Endothelial cell of umbilical vein (primary cell): ENCODE results near the gene ST6GALNAC3. TPM values are rescaled to one million over a fixed set of nuclear protein-coding genes. Genes with fewer than 3 reads are reported as not detected.

Experiments
- BruUV-seq: library from RNA; stranded (reverse); fragments of 400-500 nt; replicated peaks from 2 replicates; lab custom pipeline; 2021; lab: Mats Ljungman, UMichigan
- CTCF ChIA-PET: fragments of 300-600, 350-600 bp; sonication (Branson Sonifier 250); formaldehyde crosslinking; loops from one replicate; lab custom pipeline; 2021; ENCODE audit warnings: antibody characterized with exemption, inconsistent platforms; lab: Charles Lee
- POLR2A ChIA-PET: fragments of 300-600, 350-600 bp; sonication (Branson Sonifier 250); formaldehyde crosslinking; loops from one replicate; lab custom pipeline; 2021; ENCODE audit warnings: antibody characterized with exemption, inconsistent platforms; lab: Charles Lee
- DNase-seq: peaks from one replicate; pipeline ENCODE4 v3.0.0-alpha.2; 2011; ENCODE audit warnings: low read depth, low spot score
- FAIRE-seq: peaks from 2 replicates; lab custom pipeline; 2011; peaks lifted over from hg19 to GRCh38; lab: Jason Lieb, UNC
- H2AFZ ChIP-seq: 2 replicates; pipeline ENCODE4 v1.6.0; 2012; ENCODE audit warnings: low read depth, low read length, control low read depth, inconsistent platforms
- H3K27ac ChIP-seq: 2 replicates; pipeline ENCODE4 v1.5.1; 2011; ENCODE audit warnings: low read depth, mild to moderate bottlenecking, control low read depth, low read length, moderate library complexity; ENCODE audit not compliant: insufficient read depth
- H3K27me3 ChIP-seq, 2 experiments: 2 replicates each; pipeline versions ENCODE4 v1.6.0 to v1.6.1; 2011; ENCODE audit warnings: low read length in 2 of 2, mixed read lengths in 1 of 2; ENCODE audit not compliant: control insufficient read depth in 2 of 2, insufficient read depth in 2 of 2
- H3K36me3 ChIP-seq, 2 experiments: 2 replicates in 1 of 2; 3 replicates in 1 of 2; pipeline ENCODE4 v1.5.1; 2011; ENCODE audit warnings: low read length in 2 of 2, mild to moderate bottlenecking in 1 of 2, moderate library complexity in 1 of 2; ENCODE audit not compliant: control insufficient read depth in 2 of 2, insufficient read depth in 2 of 2; ENCODE audit errors: extremely low read depth in 1 of 2
- H3K4me1 ChIP-seq: 3 replicates; pipeline ENCODE4 v1.5.1; 2011; ENCODE audit warnings: mild to moderate bottlenecking, low read length; ENCODE audit not compliant: control insufficient read depth, insufficient read depth; ENCODE audit errors: extremely low read depth
- H3K4me2 ChIP-seq: 2 replicates; pipeline ENCODE4 v1.6.1; 2011; ENCODE audit warnings: low read length, control low read depth, mixed read lengths; ENCODE audit not compliant: insufficient read depth
- H3K4me3 ChIP-seq, 3 experiments: fragments of 200-600 bp in 1 of 3; sonication (generic), shearing (Covaris generic) in 1 of 3; replicated peaks in 1 of 3; 2 replicates each; pipeline ENCODE4 v1.5.1; 2011 to 2016; ENCODE audit warnings: control low read depth in 3 of 3, low read length in 3 of 3, mild to moderate bottlenecking in 2 of 3, inconsistent platforms in 1 of 3, low read depth in 1 of 3, moderate library complexity in 1 of 3; ENCODE audit not compliant: insufficient read depth in 1 of 3
- H3K79me2 ChIP-seq: 2 replicates; pipeline ENCODE4 v1.6.0; 2012; ENCODE audit warnings: low read length, inconsistent platforms; ENCODE audit not compliant: control insufficient read depth, insufficient read depth
- H3K9ac ChIP-seq: replicated peaks from 2 replicates; pipeline ENCODE3; 2011; ENCODE audit warnings: low read length, control low read depth; ENCODE audit not compliant: insufficient read depth; ENCODE audit errors: extremely low read depth
- H3K9me1 ChIP-seq: replicated peaks from 3 replicates; pipeline ENCODE4 v1.6.0; 2011; ENCODE audit warnings: mild to moderate bottlenecking, low read length; ENCODE audit not compliant: control insufficient read depth, insufficient read depth; ENCODE audit errors: extremely low read depth
- H3K9me3 ChIP-seq: replicated peaks from 2 replicates; pipeline ENCODE4 v1.5.1; 2012; ENCODE audit warnings: low read length, inconsistent platforms; ENCODE audit not compliant: control insufficient read depth, insufficient read depth
- H4K20me1 ChIP-seq: replicated peaks from 2 replicates; pipeline ENCODE3; 2011; ENCODE audit warnings: mild to moderate bottlenecking, low read length; ENCODE audit not compliant: control insufficient read depth, insufficient read depth; ENCODE audit errors: extremely low read depth
- CTCF ChIP-seq, 2 donors: IDR thresholded peaks; 1 replicate in 1 of 2; 2 replicates in 1 of 2; pipeline ENCODE4 v1.5.1; 2011; ENCODE audit warnings: low read length in 2 of 2, mild to moderate bottlenecking in 2 of 2, moderate library complexity in 2 of 2, control low read depth in 1 of 2, inconsistent platforms in 1 of 2, low read depth in 1 of 2; ENCODE audit not compliant: insufficient read depth in 1 of 2; ENCODE audit errors: extremely low read depth in 1 of 2
- EZH2 ChIP-seq: IDR thresholded peaks from 2 replicates; pipeline ENCODE4 v1.6.1; 2012; ENCODE audit warnings: borderline replicate concordance, low read depth, mild to moderate bottlenecking, moderate library complexity, low read length, inconsistent platforms; ENCODE audit not compliant: severe bottlenecking
- FOS ChIP-seq: IDR thresholded peaks from 2 replicates; pipeline ENCODE4 v1.6.1; 2011; ENCODE audit warnings: mild to moderate bottlenecking, low read length, moderate library complexity, borderline replicate concordance; ENCODE audit not compliant: insufficient read depth
- GATA2 ChIP-seq: IDR thresholded peaks from 2 replicates; pipeline ENCODE4 v1.7.0; 2011; ENCODE audit warnings: low read depth, mild to moderate bottlenecking, moderate library complexity, mixed read lengths, low read length; ENCODE audit not compliant: insufficient read length, insufficient read depth
- JUN ChIP-seq: IDR thresholded peaks from 2 replicates; pipeline ENCODE4 v1.6.1; 2011; ENCODE audit warnings: borderline replicate concordance, low read depth; ENCODE audit not compliant: insufficient read length, insufficient read depth
- MAX ChIP-seq: IDR thresholded peaks from 2 replicates; pipeline ENCODE4 v1.6.1; 2011; ENCODE audit not compliant: insufficient read depth, insufficient read length
- MYC ChIP-seq: IDR thresholded peaks from one replicate; pipeline ENCODE4 v1.6.1; 2011; ENCODE audit warnings: mild to moderate bottlenecking, low read depth, low read length
- POLR2A ChIP-seq: IDR thresholded peaks from 2 replicates; pipeline ENCODE4 v1.6.1; 2012; ENCODE audit warnings: low read depth, mild to moderate bottlenecking, control low read depth, low read length
- POLR2AphosphoS5 ChIP-seq: IDR thresholded peaks from 2 replicates; pipeline ENCODE4 v1.6.1; 2012; ENCODE audit warnings: low read depth, mild to moderate bottlenecking, control low read depth, low read length, moderate library complexity; ENCODE audit not compliant: insufficient read depth
- dilution Hi-C: fragments of 300-500 bp; cut with MboI; formaldehyde crosslinking; loops from one replicate; pipeline ENCODE4 v1.15.0; 2019; ENCODE audit warnings: low sequenced_read_pairs; ENCODE audit not compliant: extremely low pct_ligation_motif_present
- intact Hi-C: fragments of 100-400 bp; cut with micrococcal nuclease; formaldehyde crosslinking; loops from one replicate; pipeline ENCODE4 v1.10.0; 2022
- polyA plus RNA-seq, 4 experiments: library from polyadenylated mRNA; depleted of rRNA in 3 of 4; stranded (reverse) in 3 of 4; unstranded in 1 of 4; fragments of >200 nt; gene quantifications; 2 replicates each; pipeline versions ENCODE4 v1.2.1 to v1.2.3, GENCODE V29; 2011 to 2012; ENCODE audit warnings: missing spikeins in 1 of 4
- total RNA-seq: library from RNA; stranded (reverse); gene quantifications from 2 replicates; pipeline ENCODE4 v1.2.3, GENCODE V29; 2021

Gene ST6GALNAC3
- total and polyA plus RNA-seq, 2 donors (not counting 3 experiments of a cell fraction or from before 2014, with no cell fraction given), result 7.6 to 48.3 TPM

GRCh38 chr1:76314730-76315129 is 240.2 kb downstream of the ST6GALNAC3 start:
- dilution Hi-C loops (no loop called here), intact Hi-C loops (no loop called here)
- Histone ChIP-seq H3K36me3 (no peaks in the 10 kb centered on the region), H3K27me3 (no peaks in the 10 kb centered on the region), H3K9me3 (no peaks in the 10 kb centered on the region), H2AFZ (no peak overlapping the region), H3K79me2 (no peaks in the 10 kb centered on the region), H3K27ac (no peak overlapping the region), H3K4me1 (no peaks in the 10 kb centered on the region), H4K20me1 (no peaks in the 10 kb centered on the region), H3K4me3 (no peak overlapping the region), H3K9me1 (no peaks in the 10 kb centered on the region), H3K4me2 (no peak overlapping the region), H3K9ac (no peak overlapping the region)
- FAIRE-seq (no peak), DNase-seq (no peak)
- no TSS peak for BruUV-seq
- TF ChIP-seq POLR2A, result no peak
- no peak for TF ChIP-seq GATA2
- no peak for TF ChIP-seq MYC
- TF ChIP-seq POLR2AphosphoS5, result no peak
- TF ChIP-seq JUN, result no peak
- TF ChIP-seq FOS, result no peak
- TF ChIP-seq CTCF (IDR thresholded peaks at IDR 0.05; ENCODE audit: extremely low read depth in 1 of 2, insufficient read depth in 1 of 2, low read depth in 1 of 2, low read length in 2 of 2), result no peak
- no peak for TF ChIP-seq MAX
- TF ChIP-seq EZH2, result no peak
- CTCF ChIA-PET, result interaction anchor here (0.8 to 1.0 kb wide), 4 partner anchors 8 to 160 kb away, joined by 3 to 7 read pairs (median 3); no protein-coding TSS in a partner anchor
- POLR2A ChIA-PET, result no interaction called here
